ENCODE data around the gene CACNA2D3. TPM values are rescaled to one million over a fixed set of nuclear protein-coding genes. Genes with fewer than 3 reads are reported as not detected.

The CACNA2D3 gene
- polyA plus RNA-seq, 12 donors: 1.3 to 4.9 (median 3.1) TPM; not detected in 2

GRCh38 chr3:54572197-54572895 lies 450.0 kb downstream of the CACNA2D3 start:
- no peak for DNase-seq

GRCh38 chr3:54573858-54574257 lies 451.5 kb downstream of the CACNA2D3 start:
- no peak for DNase-seq

GRCh38 chr3:54574906-54575617 lies 452.7 kb downstream of the CACNA2D3 start:
- no peak for DNase-seq

GRCh38 chr3:54575618-54575960 lies 453.2 kb downstream of the CACNA2D3 start:
- no peak for DNase-seq

- no peak for DNase-seq
These were observed 455.0 kb downstream of the CACNA2D3 start for GRCh38 chr3:54577313-54577712.

GRCh38 chr3:54578417-54578816 lies 456.1 kb downstream of the CACNA2D3 start:
- no peak for DNase-seq

- DNase-seq: no peak
These were observed 458.1 kb downstream of the CACNA2D3 start for GRCh38 chr3:54580453-54580852.

GRCh38 chr3:54582424-54582823 lies 460.1 kb downstream of the CACNA2D3 start:
- DNase-seq: no peak

- DNase-seq: no peak
These were observed 468.8 kb downstream of the CACNA2D3 start for GRCh38 chr3:54591157-54591556.

GRCh38 chr3:54593653-54594052 lies 471.3 kb downstream of the CACNA2D3 start:
- DNase-seq: no peak

- DNase-seq: no peak
These were observed 473.7 kb downstream of the CACNA2D3 start for GRCh38 chr3:54596087-54596486.

GRCh38 chr3:54599716-54600115 lies 477.4 kb downstream of the CACNA2D3 start:
- peak; percentile 41 for DNase-seq

- peak; percentile 14 for DNase-seq
These were observed 478.3 kb downstream of the CACNA2D3 start for GRCh38 chr3:54600441-54601204.

- no peak for DNase-seq
These were observed 482.1 kb downstream of the CACNA2D3 start for GRCh38 chr3:54604495-54604894.

GRCh38 chr3:54608041-54608440 lies 485.7 kb downstream of the CACNA2D3 start:
- DNase-seq: no peak

GRCh38 chr3:54619053-54619452 lies 496.7 kb downstream of the CACNA2D3 start:
- DNase-seq: no peak

- no peak for DNase-seq
These were observed 497.2 kb downstream of the CACNA2D3 start for GRCh38 chr3:54619531-54619930.

GRCh38 chr3:54621184-54621583 lies 498.8 kb downstream of the CACNA2D3 start:
- no peak for DNase-seq

GRCh38 chr3:54622678-54623077 lies 500.3 kb downstream of the CACNA2D3 start:
- no peak for DNase-seq

GRCh38 chr3:54625805-54626787 lies 503.7 kb downstream of the CACNA2D3 start:
- no peak for DNase-seq

- DNase-seq: no peak
These were observed 506.6 kb downstream of the CACNA2D3 start for GRCh38 chr3:54628888-54629441.

Measured in muscle of arm (tissue), 12 donors.